ENCODE data around the gene PAN3.

The PAN3 gene

DNA sequence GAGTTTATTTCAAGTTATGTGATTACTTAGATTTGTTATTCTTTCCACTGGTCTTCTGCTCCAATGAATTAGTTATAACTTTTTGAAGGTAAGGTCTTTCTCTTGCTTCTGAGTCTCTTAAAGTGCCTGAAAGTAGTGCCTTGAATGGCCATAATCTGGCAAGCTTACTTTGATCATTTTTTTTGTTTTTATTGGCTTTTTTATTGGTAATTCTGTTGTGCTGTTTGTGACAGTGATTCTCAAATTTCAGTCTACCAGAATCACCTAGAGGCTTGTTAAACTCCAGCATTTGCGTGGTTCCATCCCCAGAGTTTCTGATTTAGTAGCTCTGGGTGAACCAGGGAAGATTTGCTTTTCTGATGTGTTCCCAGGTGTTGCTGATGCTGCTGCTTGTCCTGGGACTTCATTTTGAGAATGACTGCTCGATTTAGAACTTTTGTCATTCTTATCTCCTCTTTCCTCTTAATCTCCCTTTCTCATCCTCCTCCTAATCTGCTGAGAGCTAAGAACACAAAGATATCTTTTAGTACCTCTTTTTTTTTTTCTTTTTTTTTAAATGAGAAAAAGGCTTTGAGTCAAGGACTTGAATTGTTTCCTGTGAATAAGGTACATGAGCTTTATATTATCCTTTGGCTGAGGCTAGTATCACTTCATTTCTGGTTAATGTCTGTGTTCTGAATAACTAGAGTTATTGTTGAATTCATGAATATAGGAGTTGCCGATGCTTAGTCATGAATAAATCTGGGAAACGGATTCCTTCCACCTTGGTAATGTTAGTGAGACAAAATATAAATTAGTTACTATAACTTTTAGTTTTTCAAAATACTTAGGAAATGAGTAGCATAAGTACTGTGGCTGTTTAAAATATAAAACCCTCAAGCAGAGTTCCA is 91.4 kb downstream of the PAN3 start:
- no peak for DNase-seq

DNA sequence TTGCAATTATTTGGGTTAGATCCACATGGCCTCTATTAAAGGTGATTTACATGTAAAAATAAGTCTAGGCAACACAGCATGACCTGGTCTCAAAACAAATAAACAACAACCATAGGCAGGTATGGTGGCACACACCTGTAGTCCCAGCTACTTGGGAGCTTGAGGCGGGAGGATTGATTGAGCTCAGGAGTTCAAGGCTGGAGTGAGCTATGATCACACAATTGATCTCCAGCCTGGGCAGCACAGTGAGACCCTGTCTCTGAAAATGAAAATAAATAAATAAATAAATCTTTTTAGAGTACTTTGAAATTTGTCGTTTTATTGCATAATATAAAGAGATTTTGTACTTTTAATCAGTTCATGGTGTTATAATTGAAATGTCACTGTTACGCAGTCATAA is 93.3 kb downstream of the PAN3 start:
- no peak for DNase-seq

- DNase-seq: no peak
Observed at GRCh38 chr13:28237944-28238343, 99.6 kb downstream of the PAN3 start.

DNA sequence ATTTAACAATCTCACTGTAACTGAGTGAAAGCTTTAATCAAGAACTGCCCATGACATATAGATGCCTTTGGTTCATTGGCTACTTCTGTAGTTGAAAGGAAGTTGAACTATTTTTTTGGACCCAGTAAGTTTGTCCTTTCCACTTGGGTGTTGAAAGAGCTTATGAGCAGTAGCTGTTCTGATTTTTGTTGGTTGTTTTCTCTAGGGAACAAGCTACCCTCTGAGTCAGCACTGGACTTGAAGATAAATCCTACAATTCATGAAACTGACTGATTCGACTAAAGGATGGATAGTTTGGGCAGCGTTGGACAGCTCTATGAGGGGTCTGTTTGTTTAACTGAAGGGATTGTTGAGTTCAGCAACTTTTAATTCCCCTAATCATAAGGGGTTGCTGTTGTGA is 101.0 kb downstream of the PAN3 start:
- DNase-seq: no peak

GRCh38 chr13:28245465-28245864 is 107.1 kb downstream of the PAN3 start:
- DNase-seq: no peak

DNA sequence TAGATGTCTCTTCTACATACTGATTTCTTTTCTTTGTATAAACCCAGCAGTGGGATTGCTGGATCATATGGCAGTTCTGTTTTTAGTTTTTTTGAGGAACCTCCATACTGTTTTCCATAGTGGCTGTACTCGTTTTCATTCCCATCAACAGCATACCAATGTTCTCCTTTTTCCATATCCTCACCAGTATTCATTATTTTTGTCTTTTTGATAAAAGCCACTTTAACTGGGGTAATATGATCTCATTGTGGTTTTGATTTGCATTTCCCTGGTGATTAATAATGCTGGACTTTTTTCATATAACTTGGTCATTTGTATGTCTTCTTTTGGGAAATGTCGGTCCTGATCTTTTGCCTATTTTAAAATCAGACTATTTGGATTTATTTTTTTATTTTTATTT is 108.5 kb downstream of the PAN3 start:
- DNase-seq: no peak

DNA sequence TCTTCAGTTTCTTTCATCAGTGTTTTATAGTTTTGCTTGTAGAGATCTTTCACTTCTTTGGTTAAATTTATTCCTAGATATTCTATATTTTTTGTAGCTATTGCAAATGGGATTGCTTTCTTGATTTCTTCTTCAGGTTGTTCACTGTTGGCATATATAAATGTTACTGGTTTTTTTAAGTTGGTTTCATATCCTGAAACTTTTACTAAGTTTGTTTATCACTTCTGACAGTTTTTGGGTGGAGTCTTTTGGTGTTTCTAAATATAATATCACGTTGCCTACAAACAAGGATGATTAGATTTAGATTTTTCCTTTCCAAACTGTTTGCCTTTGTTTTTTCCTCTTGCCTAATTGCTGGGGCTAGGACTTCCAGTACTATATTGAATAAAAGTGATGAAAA is 109.7 kb downstream of the PAN3 start:
- DNase-seq: no peak

GRCh38 chr13:28250542-28250941 is 112.2 kb downstream of the PAN3 start:
- DNase-seq: no peak

- no peak for DNase-seq
Observed at GRCh38 chr13:28251466-28251865, 113.1 kb downstream of the PAN3 start.

DNA sequence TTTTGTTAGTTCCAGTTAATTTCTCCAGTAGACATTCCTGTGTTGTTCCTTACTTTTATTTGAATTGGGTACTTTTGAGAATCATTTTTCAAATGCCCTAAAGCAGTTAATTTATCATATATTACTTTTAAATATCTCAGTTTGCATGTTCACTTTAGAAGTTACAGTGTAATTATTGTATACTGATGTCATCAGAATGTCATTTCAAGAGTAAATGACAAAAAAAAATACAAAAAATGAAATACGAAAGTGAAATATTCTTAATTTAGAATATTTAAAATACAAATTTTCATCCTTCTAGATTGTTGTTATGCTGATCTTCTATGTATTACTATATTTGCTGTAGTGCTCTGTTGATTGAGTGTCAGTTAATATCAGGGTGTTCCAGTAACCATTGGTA is 114.2 kb downstream of the PAN3 start:
- DNase-seq: no peak

GRCh38 chr13:28257305-28257704 is 119.0 kb downstream of the PAN3 start:
- DNase-seq: no peak

DNA sequence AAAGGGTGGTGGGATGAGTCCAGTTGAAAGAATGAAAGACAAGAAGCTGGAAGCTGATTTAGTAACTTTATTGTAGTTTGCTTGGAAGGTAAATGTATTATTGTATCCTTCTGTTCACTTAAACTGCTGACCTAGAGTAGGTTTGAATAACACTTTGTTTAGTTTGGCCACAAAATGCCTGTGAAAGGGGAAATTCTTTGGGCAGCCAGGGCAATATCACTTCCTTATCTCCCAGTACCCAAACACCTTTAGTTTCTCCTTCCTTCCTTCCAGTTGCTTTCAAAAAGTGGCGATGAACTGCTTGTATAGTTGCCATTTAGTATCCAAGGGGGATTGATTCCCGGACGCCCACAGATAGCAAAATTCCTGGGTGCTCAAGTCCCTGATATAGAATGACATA is 120.1 kb downstream of the PAN3 start:
- DNase-seq: no peak

DNA sequence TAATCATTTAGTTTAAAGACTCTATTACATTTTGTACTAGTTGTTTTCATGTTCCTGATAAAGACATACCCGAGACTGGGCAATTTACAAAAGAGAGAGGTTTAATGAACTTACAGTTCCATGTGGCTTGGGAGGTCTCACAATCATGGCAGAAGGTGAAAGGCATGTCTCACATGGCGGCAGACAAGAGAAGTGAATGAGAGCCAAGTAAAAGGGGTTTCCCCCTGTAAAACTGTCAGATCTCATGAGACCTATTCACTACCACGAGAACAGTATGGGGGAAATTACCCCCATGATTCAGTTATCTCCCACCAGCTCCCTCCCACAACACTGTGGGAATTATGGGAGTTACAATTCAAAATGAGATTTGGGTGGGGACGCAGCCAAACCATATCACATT is 129.2 kb downstream of the PAN3 start:
- no peak for DNase-seq

GRCh38 chr13:28268800-28269223 is 130.5 kb downstream of the PAN3 start:
- no peak for DNase-seq

DNA sequence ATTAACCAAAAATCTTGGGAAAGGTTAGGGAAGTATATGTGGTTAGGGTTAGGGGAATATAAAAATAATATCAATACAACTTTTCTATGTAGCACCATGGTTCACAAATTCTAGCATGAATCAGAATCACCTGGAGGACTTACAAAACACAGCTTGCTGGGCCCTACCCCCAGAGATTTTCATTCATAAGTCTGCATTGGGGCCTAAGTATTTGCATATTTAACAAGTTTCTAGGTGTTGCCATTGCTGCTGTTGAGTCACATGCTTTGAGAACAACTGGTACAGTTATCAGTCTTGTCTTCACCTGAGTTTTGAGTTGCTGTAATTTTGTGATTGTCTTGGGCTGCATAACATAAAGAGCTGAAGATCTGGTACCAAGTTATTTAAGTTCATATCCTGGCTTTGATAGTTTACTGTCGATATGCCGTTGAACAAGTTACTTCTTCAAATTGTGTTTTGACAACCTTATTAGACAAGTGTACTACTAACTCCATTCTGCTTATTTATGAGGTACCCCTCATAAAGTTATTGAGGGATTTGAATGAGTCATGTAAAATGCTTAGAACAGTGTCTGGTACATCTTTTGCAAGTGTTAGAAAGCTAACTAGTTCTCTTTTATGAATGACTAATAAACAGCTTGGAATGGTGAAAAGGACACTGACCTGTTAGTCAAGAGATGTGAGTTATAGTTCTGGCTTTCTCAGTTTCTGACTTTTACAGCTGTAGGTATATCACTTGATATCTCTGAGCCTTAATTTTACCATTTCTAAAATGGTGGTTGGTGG is 132.9 kb downstream of the PAN3 start:
- no peak for DNase-seq

GRCh38 chr13:28273919-28274318 is 135.6 kb downstream of the PAN3 start:
- DNase-seq: no peak

GRCh38 chr13:28282451-28282850 is 144.1 kb downstream of the PAN3 start:
- no peak for DNase-seq

GRCh38 chr13:28283600-28283999 is 145.3 kb downstream of the PAN3 start:
- no peak for DNase-seq

GRCh38 chr13:28286263-28286662 is 147.9 kb downstream of the PAN3 start:
- DNase-seq: no peak

- no peak for DNase-seq
Observed at GRCh38 chr13:28297341-28297740, 159.0 kb downstream of the PAN3 start.

- DNase-seq: no peak
Observed at GRCh38 chr13:28299916-28300315, 161.6 kb downstream of the PAN3 start.

- DNase-seq: no peak
Observed at GRCh38 chr13:28301839-28302238, 163.5 kb downstream of the PAN3 start.

DNA sequence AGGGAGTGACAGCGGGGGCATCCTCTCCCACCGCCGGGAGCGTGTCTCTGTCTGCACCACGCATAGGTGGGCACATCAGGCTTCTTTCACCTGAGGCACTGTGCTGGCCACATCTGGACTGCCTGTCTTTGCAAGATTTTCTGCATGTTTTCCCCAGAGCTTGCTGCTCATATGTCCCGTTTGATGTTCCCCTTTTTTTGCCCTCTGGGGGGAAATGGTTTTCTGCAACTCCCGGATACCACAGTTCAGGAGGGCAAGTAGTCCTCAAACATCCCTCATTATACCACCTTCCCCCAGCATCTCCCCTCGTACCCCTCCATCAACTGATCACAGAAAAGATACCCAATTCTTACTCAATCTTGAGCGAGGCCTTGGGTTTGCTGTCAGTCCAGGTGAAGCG is 168.0 kb downstream of the PAN3 start:
- no peak for DNase-seq

GRCh38 chr13:28313579-28313978 is 175.2 kb downstream of the PAN3 start:
- no peak for DNase-seq

Measured in right hindlimb (tissue), 1 donor.